ENCODE results near the gene RPUSD3. TPM values are rescaled to one million over a fixed set of nuclear protein-coding genes. Genes with fewer than 3 reads are reported as not detected.

The RPUSD3 gene
- total RNA-seq, 1 donor: 31.1 TPM

DNA sequence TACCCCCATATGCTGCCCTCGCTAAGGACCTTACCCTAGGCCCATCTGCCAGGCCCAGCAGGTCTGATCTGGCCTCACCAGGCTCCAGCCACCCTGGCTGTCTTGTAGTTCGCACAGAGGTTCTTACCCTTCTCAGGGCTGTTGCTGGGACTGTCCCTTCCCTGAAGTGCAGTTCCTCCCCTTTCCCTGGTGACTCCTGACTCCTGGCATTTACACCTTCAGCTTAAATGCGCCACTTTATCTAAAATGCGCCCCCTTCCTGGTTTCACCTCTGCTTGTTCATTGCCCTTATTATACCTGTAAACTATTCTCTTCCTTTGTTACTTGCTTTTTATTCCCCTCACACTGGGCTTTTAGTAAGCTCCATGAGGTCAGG is 34.6 kb downstream of the RPUSD3 start:
- no peak for DNase-seq (ENCODE audit: low read depth)
- TF ChIP-seq, protein P1, sequence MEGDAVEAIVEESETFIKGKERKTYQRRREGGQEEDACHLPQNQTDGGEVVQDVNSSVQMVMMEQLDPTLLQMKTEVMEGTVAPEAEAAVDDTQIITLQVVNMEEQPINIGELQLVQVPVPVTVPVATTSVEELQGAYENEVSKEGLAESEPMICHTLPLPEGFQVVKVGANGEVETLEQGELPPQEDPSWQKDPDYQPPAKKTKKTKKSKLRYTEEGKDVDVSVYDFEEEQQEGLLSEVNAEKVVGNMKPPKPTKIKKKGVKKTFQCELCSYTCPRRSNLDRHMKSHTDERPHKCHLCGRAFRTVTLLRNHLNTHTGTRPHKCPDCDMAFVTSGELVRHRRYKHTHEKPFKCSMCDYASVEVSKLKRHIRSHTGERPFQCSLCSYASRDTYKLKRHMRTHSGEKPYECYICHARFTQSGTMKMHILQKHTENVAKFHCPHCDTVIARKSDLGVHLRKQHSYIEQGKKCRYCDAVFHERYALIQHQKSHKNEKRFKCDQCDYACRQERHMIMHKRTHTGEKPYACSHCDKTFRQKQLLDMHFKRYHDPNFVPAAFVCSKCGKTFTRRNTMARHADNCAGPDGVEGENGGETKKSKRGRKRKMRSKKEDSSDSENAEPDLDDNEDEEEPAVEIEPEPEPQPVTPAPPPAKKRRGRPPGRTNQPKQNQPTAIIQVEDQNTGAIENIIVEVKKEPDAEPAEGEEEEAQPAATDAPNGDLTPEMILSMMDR (IDR thresholded peaks at IDR 0.05; ENCODE audit: insufficient read depth, low read depth, low read length): no peak
- peak overlapping the region; percentile 61 for H3K4me3 ChIP-seq (ENCODE audit: low read depth, low read length)

DNA sequence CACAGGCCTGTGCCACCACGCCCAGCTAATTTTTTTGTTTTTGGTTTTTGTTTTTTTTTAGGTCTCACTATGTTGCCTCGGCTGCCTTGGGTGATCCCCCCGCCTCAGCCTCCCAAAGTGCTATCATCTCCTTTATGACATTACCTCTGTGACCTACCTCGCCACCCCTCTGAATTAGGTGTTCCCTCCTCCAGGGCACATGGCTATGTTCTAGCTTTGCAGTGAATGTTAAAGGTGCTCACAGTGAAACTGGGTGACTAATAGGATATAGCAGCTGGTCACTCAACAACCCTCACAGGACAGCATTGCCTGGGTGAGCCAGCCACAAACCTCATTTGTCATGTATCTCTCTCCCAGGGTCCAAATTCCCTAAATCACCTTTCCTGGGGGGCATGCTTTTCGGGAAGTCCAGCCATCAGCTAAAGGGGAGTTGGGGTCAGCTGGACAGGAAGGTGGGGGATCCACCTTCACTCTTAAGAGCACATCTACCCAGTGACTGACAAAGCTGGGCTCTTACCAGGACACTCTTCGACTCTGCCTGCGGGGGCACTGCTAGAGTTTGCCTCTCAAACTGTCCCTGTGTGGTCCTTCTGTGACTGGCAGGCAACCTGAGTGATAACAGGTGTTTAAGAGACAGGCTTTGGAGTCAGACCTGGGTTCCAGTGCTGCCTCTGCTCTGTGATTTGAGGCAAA is 35.3 kb downstream of the RPUSD3 start:
- TF ChIP-seq, protein P1 (IDR thresholded peaks at IDR 0.05; ENCODE audit: insufficient read depth, low read depth, low read length): peak; percentile 28
- no peak for DNase-seq (ENCODE audit: low read depth)

DNA sequence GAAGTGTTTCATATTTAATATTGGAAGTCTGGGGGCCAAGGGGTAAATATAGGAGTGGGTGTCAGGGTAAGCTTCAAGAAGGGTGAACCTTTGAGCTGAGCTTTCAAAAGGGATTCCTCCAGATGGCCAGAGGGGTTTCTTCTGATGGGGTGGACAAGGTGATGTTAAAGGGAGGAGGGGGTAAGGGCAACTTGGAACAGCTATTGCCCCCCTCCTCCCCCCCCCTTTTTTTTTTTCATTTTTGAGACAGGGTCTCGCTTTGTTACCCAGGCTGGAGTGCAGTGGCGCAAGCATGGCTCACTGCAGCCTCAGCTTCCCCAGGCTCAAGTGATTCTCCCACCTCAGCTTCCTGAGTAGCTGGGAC is 35.8 kb downstream of the RPUSD3 start:
- TF ChIP-seq, protein P1 (IDR thresholded peaks at IDR 0.05; ENCODE audit: insufficient read depth, low read depth, low read length): no peak
- no peak for DNase-seq (ENCODE audit: low read depth)
- H3K4me3 ChIP-seq (ENCODE audit: low read depth, low read length): no peak overlapping the region

More for the DNA sequence above, 35.3 kb downstream of the RPUSD3 start:
- H3K4me3 ChIP-seq (ENCODE audit: low read depth, low read length): no peak overlapping the region

DNA sequence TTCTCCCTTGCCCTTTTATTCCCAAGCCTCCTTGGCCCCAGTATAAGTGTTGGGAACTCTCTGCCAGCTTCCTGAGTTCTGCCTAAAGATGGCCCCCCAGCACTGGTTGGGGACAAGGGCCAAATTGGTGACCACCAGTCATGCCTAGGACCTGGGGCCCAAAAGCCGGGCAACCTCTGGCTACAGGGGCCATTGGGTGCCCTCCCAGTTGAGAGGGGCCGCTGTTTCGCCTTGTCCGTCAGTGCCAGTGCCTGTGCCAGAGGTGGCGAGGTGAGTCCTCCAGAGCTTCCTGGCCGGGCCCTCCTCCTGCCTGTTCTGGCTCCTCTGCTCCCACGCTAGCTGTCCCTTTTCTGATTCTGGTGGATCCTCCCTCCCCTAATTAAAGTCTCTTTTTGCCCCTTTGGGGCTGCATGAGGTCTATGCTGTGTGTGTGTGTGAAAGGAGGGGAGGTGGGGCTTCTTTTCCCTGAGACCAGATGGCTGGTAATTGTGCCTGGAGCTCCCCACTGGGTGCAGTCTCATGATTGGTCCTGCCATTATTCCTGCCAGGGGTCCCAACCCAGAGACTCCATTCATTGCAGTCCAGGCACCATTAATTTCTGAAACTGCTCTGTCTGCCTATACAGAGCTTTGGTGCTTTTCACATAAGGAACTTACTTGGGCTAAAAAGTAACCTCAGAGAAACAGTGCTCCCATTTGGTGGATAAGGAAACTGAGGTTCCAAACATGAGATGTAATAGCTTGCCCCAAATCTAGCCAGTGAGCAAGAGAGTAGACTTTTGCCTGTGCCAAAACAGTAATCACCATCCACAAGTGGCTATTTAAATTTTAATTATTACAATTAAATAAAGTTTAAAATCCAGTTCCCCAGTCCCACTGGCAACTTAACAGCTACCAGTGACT is 36.9 kb downstream of the RPUSD3 start:
- H3K4me3 ChIP-seq (ENCODE audit: low read depth, low read length): no peak overlapping the region
- no peak for DNase-seq (ENCODE audit: low read depth)
- TF ChIP-seq, protein P1 (IDR thresholded peaks at IDR 0.05; ENCODE audit: insufficient read depth, low read depth, low read length): no peak

DNA sequence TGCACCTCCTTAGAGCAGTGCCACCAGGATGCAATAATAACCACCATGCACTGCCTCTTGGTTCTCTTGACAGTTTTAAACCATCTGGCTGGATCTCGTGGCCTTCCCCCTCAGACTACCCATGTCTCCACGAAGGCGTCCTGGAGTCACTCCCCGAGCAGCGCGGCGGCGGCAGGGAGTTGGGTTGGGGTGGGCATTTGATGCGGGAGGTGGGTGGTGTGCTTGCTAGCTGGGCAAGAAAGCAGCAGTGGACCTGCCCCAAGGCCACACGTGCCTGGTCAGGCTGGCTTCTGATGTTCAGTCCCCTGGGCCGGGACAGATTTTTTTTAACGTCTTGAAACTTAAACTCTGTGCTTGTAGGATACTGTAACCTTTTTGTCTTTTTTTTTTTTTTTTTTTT is 37.7 kb downstream of the RPUSD3 start:
- TF ChIP-seq, protein P1 (IDR thresholded peaks at IDR 0.05; ENCODE audit: insufficient read depth, low read depth, low read length): no peak
- no peak overlapping the region for H3K4me3 ChIP-seq (ENCODE audit: low read depth, low read length)
- no peak for DNase-seq (ENCODE audit: low read depth)

DNA sequence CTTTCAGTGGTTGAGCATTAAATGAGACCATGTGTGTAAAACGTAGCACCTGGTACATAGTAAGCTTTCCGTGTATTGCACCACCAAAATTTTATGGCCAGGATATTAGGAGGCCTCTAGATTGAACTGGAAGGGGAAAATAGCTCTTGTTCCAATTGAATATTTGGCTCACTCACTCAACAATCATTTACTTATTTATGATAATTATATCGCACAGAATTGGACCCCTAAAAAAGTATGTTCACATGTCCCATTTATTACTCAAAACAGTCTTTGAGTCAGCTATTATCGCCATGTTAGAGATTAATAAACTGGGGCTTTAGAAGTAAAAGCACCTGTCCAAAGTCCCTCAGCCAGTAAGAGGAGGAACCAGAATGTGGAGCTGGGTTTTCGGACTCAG is 38.8 kb downstream of the RPUSD3 start:
- TF ChIP-seq, protein P1 (IDR thresholded peaks at IDR 0.05; ENCODE audit: insufficient read depth, low read depth, low read length): no peak
- no peak overlapping the region for H3K4me3 ChIP-seq (ENCODE audit: low read depth, low read length)
- DNase-seq (ENCODE audit: low read depth): no peak

Measured in fibroblast of villous mesenchyme (primary cell).